GM12878 (cell line): Measurements from ENCODE around the gene CCDC24. TPM values are rescaled to one million over a fixed set of nuclear protein-coding genes. Genes with fewer than 3 reads are reported as not detected.

Source experiments
- CBFB ChIP-seq: IDR thresholded peaks from 2 replicates; pipeline ENCODE4 v1.6.1; 2016; ENCODE audit warnings: antibody characterized with exemption, low read depth
- CUX1 ChIP-seq: IDR thresholded peaks from 2 replicates; pipeline ENCODE4 v1.6.1; 2012; ENCODE audit warnings: improper control_type of control experiment, low read depth, low read length; ENCODE audit not compliant: insufficient replicate concordance
- ESRRA ChIP-seq: IDR thresholded peaks from 2 replicates; pipeline ENCODE4 v1.6.1; 2012; ENCODE audit warnings: mild to moderate bottlenecking, low read length, improper control_type of control experiment
- IKZF2 ChIP-seq, 2 experiments: fragments of 450-650 bp; IDR thresholded peaks; 2 replicates each; pipeline ENCODE4 v1.6.1; 2017; ENCODE audit warnings: mild to moderate bottlenecking in 2 of 2, moderate library complexity in 2 of 2
- LARP7 ChIP-seq: fragments of 450-650 bp; IDR thresholded peaks from 2 replicates; pipeline ENCODE4 v1.6.1; 2017; ENCODE audit warnings: mild to moderate bottlenecking
- MYC ChIP-seq: IDR thresholded peaks from 2 replicates; pipeline ENCODE4 v1.6.1; 2011; ENCODE audit warnings: mild to moderate bottlenecking, low read length, moderate library complexity, inconsistent platforms; ENCODE audit not compliant: insufficient read depth, insufficient replicate concordance, insufficient read length, severe bottlenecking
- NKRF ChIP-seq: fragments of 450-650 bp; conservative IDR thresholded peaks from 2 replicates; pipeline ENCODE4 v1.6.1; 2017; ENCODE audit warnings: mild to moderate bottlenecking, moderate library complexity
- ZBTB33 ChIP-seq: fragments of 450-650 bp; IDR thresholded peaks from 2 replicates; pipeline ENCODE4 v1.6.1; 2017; ENCODE audit warnings: mild to moderate bottlenecking
- polyA plus RNA-seq, 11 experiments: library from polyadenylated mRNA; depleted of rRNA in 4 of 11; unstranded in 6 of 11; stranded (reverse) in 5 of 11; fragments of >200 nt; fragmentation: Nextera tagmentation in 4 of 11; fragmentation: Illumina TruSeq in 1 of 11; extraction: Ambion mirVana in 4 of 11; extraction: Trizol in 1 of 11; gene quantifications; 1 replicate in 1 of 11; 2 replicates in 10 of 11; pipeline versions ENCODE4 v1.2.1 to v1.2.3, GENCODE V29; 2011 to 2016; ENCODE audit warnings: inconsistent platforms in 2 of 11, missing spikeins in 2 of 11, low read depth in 1 of 11
- total RNA-seq, 4 experiments: library from RNA; depleted of rRNA in 3 of 4; stranded (reverse); fragments of >200 nt in 3 of 4; fragmentation: Illumina TruSeq in 1 of 4; extraction: Trizol in 1 of 4; gene quantifications; 2 replicates each; pipeline versions ENCODE4 v1.2.1 to v1.2.3, GENCODE V29; 2013 to 2021

The CCDC24 gene
- total and polyA plus RNA-seq, 10 of the 15 experiments (the other 5 are each of a cell fraction or from before 2014, with no cell fraction given): 0.18 to 3.1 (median 1.6) TPM; not detected in 1

GRCh38 chr1:44024031-44024902, 32.9 kb downstream of the CCDC24 start (continued):
- TF ChIP-seq ZBTB33: no peak
- no peak for TF ChIP-seq NKRF
- no peak for TF ChIP-seq CBFB
- no peak for TF ChIP-seq LARP7
- no peak for TF ChIP-seq CUX1
- no peak for TF ChIP-seq ESRRA
- TF ChIP-seq IKZF2 (IDR thresholded peaks at IDR 0.05): no peak
- TF ChIP-seq MYC: no peak
